HepG2 (cell line): ENCODE results near the gene DPEP3. TPM values are rescaled to one million over a fixed set of nuclear protein-coding genes. Genes with fewer than 3 reads are reported as not detected.

Source experiments
- EZH2 ChIP-seq: conservative IDR thresholded peaks from 2 replicates; pipeline ENCODE4 v1.6.1; 2012; ENCODE audit warnings: mild to moderate bottlenecking, low read depth, low read length, moderate library complexity
- GATA4 ChIP-seq: sonication (generic); IDR thresholded peaks from 2 replicates; pipeline ENCODE4 v1.6.1; 2016; ENCODE audit warnings: antibody characterized with exemption, low read depth, borderline replicate concordance
- NFIB ChIP-seq: sonication (generic); formaldehyde crosslinking; IDR thresholded peaks from 2 replicates; pipeline ENCODE4 v1.9.0; 2021; ENCODE audit warnings: missing genetic modification reagents, mild to moderate bottlenecking, borderline replicate concordance
- PHF5A ChIP-seq: IDR thresholded peaks from one replicate; pipeline ENCODE4 v1.6.1; 2018; ENCODE audit warnings: low read depth, missing genetic modification reagents; ENCODE audit not compliant: unreplicated experiment
- PLRG1 ChIP-seq: fragments of 450-650 bp; conservative IDR thresholded peaks from 2 replicates; pipeline ENCODE4 v1.6.1; 2016
- RXRA ChIP-seq: sonication (generic); formaldehyde crosslinking; IDR thresholded peaks from 2 replicates; pipeline ENCODE4 v1.5.1; 2020; ENCODE audit warnings: missing genetic modification reagents
- ZFP37 ChIP-seq: sonication (generic); formaldehyde crosslinking; IDR thresholded peaks from 2 replicates; pipeline ENCODE4 v1.4.0; 2020; ENCODE audit warnings: missing genetic modification reagents, borderline replicate concordance
- ZNF333 ChIP-seq: sonication (generic); formaldehyde crosslinking; IDR thresholded peaks from 2 replicates; pipeline ENCODE4 v1.4.0; 2020; ENCODE audit warnings: mild to moderate bottlenecking, missing genetic modification reagents, borderline replicate concordance
- ZNF33A ChIP-seq: sonication (generic); formaldehyde crosslinking; IDR thresholded peaks from 2 replicates; pipeline ENCODE4 v1.5.1; 2020; ENCODE audit warnings: missing genetic modification reagents, mild to moderate bottlenecking, moderate library complexity, borderline replicate concordance
- ZNF513 ChIP-seq: sonication (generic); formaldehyde crosslinking; conservative IDR thresholded peaks from 2 replicates; pipeline ENCODE4 v1.5.0; 2020; ENCODE audit warnings: missing genetic modification reagents
- ZNF549 ChIP-seq: sonication (generic); formaldehyde crosslinking; IDR thresholded peaks from 2 replicates; pipeline ENCODE4 v1.5.0; 2020; ENCODE audit warnings: missing genetic modification reagents
- ZNF619 ChIP-seq: sonication (generic); formaldehyde crosslinking; IDR thresholded peaks from 2 replicates; pipeline ENCODE4 v1.4.0; 2020; ENCODE audit warnings: mild to moderate bottlenecking, missing genetic modification reagents
- ZNF713 ChIP-seq: sonication (generic); formaldehyde crosslinking; IDR thresholded peaks from 2 replicates; pipeline ENCODE4 v1.4.0; 2020; ENCODE audit warnings: mild to moderate bottlenecking, missing genetic modification reagents
- polyA plus RNA-seq, 8 experiments: library from polyadenylated mRNA; depleted of rRNA in 3 of 8; stranded (reverse) in 7 of 8; unstranded in 1 of 8; fragments of >200 nt; fragmentation: Illumina TruSeq in 4 of 8; extraction: Trizol in 4 of 8; gene quantifications; 2 replicates each; pipeline versions ENCODE4 v1.2.1 to v1.2.3, GENCODE V29; 2011 to 2016; ENCODE audit warnings: low read depth in 4 of 8, missing spikeins in 1 of 8, mixed read lengths in 1 of 8; ENCODE audit not compliant: insufficient read depth in 1 of 8
- total RNA-seq, 5 experiments: library from RNA; depleted of rRNA; stranded (reverse); fragments of >200 nt; fragmentation: Illumina TruSeq; extraction: Trizol; gene quantifications; 2 replicates each; pipeline ENCODE4 v1.2.3, GENCODE V29; 2016; ENCODE audit warnings: low read depth in 1 of 5
- TF ChIP-seq, protein P1 (sequence below): sonication (generic); formaldehyde crosslinking; IDR thresholded peaks from 2 replicates; pipeline ENCODE4 v1.4.0; 2020; ENCODE audit warnings: missing genetic modification reagents, borderline replicate concordance
- TF ChIP-seq, protein P2 (sequence below): IDR thresholded peaks from 2 replicates; pipeline ENCODE4 v1.4.0; 2020; ENCODE audit warnings: mild to moderate bottlenecking, missing genetic modification reagents
- TF ChIP-seq, protein P3 (sequence below): sonication (generic); formaldehyde crosslinking; IDR thresholded peaks from 2 replicates; pipeline ENCODE4 v1.4.0; 2020; ENCODE audit warnings: mild to moderate bottlenecking, missing genetic modification reagents
- TF ChIP-seq, protein P4 (sequence below): sonication (generic); formaldehyde crosslinking; IDR thresholded peaks from 2 replicates; pipeline ENCODE4 v1.5.0; 2020; ENCODE audit warnings: missing genetic modification reagents

Gene DPEP3
- total and polyA plus RNA-seq, 2 of the 13 experiments (the other 11 are each of a cell fraction or from before 2014, with no cell fraction given) = not detected

DNA sequence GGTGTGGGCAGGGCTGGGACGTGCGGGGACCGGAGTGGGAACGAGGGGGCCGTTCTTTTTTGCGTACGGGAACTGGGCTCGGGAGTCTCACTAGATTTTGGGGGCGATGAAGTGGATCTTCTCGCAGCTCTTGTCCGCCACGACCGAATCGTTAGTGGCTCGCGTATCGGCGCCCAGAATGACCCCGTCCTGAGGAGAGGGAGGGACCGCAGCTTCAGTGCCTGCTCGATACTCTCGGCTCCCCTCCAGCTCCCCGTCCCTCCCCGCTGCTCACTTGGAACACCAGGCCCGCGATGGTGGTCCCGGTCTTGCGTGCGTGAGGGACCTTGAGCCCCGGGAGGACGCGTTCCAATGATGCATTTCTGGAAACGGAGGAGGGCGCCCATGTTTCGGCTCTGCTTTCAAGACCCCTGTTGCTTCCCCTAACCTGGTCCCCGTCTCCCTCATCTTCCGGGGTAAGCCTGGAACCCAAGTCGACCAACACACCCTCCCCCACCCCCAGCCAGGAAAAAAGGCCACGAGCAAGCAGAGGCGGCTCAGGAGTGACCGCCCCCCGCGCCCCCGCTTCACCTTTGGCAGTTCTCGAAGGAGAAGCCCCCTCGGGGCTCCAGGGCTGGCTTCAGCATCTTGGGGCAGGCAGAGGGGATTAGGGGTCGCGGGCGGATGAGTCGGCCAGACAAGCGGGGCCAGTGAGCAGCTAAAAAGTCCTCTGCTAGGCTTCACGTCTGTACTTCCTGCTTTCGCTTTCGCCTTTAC is 44.0 kb downstream of the DPEP3 start, which contains the start of gene PSMB10 (continued):
- TF ChIP-seq ZNF549 (CRISPR knock-in tag) (no peak), PLRG1 (no peak), ZNF33A (CRISPR knock-in tag) (no peak), RXRA (CRISPR knock-in tag) (no peak), NFIB (CRISPR knock-in tag) (no peak), ZNF333 (CRISPR knock-in tag) (no peak), GATA4 (no peak), ZFP37 (CRISPR knock-in tag) (0 out of 2 replicates have a peak, but pooled peaks have one; percentile 44), PHF5A (CRISPR knock-in tag) (no peak), ZNF513 (CRISPR knock-in tag) (peak; percentile 59; the same call in 1 of the 2 replicates), ZNF713 (CRISPR knock-in tag) (no peak), EZH2 (no peak), ZNF619 (no peak; the same call in 1 of the 2 replicates)
- TF ChIP-seq, protein P1, sequence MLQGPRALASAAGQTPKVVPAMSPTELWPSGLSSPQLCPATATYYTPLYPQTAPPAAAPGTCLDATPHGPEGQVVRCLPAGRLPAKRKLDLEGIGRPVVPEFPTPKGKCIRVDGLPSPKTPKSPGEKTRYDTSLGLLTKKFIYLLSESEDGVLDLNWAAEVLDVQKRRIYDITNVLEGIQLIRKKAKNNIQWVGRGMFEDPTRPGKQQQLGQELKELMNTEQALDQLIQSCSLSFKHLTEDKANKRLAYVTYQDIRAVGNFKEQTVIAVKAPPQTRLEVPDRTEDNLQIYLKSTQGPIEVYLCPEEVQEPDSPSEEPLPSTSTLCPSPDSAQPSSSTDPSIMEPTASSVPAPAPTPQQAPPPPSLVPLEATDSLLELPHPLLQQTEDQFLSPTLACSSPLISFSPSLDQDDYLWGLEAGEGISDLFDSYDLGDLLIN = peak; percentile 10; the same call in 1 of the 2 replicates
- TF ChIP-seq, protein P2, sequence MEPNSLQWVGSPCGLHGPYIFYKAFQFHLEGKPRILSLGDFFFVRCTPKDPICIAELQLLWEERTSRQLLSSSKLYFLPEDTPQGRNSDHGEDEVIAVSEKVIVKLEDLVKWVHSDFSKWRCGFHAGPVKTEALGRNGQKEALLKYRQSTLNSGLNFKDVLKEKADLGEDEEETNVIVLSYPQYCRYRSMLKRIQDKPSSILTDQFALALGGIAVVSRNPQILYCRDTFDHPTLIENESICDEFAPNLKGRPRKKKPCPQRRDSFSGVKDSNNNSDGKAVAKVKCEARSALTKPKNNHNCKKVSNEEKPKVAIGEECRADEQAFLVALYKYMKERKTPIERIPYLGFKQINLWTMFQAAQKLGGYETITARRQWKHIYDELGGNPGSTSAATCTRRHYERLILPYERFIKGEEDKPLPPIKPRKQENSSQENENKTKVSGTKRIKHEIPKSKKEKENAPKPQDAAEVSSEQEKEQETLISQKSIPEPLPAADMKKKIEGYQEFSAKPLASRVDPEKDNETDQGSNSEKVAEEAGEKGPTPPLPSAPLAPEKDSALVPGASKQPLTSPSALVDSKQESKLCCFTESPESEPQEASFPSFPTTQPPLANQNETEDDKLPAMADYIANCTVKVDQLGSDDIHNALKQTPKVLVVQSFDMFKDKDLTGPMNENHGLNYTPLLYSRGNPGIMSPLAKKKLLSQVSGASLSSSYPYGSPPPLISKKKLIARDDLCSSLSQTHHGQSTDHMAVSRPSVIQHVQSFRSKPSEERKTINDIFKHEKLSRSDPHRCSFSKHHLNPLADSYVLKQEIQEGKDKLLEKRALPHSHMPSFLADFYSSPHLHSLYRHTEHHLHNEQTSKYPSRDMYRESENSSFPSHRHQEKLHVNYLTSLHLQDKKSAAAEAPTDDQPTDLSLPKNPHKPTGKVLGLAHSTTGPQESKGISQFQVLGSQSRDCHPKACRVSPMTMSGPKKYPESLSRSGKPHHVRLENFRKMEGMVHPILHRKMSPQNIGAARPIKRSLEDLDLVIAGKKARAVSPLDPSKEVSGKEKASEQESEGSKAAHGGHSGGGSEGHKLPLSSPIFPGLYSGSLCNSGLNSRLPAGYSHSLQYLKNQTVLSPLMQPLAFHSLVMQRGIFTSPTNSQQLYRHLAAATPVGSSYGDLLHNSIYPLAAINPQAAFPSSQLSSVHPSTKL (CRISPR knock-in tag) = no peak
- TF ChIP-seq, protein P3, sequence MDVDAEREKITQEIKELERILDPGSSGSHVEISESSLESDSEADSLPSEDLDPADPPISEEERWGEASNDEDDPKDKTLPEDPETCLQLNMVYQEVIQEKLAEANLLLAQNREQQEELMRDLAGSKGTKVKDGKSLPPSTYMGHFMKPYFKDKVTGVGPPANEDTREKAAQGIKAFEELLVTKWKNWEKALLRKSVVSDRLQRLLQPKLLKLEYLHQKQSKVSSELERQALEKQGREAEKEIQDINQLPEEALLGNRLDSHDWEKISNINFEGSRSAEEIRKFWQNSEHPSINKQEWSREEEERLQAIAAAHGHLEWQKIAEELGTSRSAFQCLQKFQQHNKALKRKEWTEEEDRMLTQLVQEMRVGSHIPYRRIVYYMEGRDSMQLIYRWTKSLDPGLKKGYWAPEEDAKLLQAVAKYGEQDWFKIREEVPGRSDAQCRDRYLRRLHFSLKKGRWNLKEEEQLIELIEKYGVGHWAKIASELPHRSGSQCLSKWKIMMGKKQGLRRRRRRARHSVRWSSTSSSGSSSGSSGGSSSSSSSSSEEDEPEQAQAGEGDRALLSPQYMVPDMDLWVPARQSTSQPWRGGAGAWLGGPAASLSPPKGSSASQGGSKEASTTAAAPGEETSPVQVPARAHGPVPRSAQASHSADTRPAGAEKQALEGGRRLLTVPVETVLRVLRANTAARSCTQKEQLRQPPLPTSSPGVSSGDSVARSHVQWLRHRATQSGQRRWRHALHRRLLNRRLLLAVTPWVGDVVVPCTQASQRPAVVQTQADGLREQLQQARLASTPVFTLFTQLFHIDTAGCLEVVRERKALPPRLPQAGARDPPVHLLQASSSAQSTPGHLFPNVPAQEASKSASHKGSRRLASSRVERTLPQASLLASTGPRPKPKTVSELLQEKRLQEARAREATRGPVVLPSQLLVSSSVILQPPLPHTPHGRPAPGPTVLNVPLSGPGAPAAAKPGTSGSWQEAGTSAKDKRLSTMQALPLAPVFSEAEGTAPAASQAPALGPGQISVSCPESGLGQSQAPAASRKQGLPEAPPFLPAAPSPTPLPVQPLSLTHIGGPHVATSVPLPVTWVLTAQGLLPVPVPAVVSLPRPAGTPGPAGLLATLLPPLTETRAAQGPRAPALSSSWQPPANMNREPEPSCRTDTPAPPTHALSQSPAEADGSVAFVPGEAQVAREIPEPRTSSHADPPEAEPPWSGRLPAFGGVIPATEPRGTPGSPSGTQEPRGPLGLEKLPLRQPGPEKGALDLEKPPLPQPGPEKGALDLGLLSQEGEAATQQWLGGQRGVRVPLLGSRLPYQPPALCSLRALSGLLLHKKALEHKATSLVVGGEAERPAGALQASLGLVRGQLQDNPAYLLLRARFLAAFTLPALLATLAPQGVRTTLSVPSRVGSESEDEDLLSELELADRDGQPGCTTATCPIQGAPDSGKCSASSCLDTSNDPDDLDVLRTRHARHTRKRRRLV (CRISPR knock-in tag) = no peak
- TF ChIP-seq, protein P4, sequence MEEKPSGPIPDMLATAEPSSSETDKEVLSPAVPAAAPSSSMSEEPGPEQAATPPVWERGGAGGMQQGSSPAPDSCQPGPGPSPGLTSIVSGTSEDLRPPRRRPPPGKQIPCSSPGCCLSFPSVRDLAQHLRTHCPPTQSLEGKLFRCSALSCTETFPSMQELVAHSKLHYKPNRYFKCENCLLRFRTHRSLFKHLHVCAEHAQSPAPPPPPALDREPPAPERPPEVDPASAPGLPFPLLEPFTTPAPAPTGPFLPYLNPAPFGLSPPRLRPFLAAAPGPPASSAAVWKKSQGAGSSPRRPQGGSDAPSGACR = no peak
